Suprapubic skin (tissue), 4 donors: ENCODE results near the gene GNAQ. TPM values are rescaled to one million over a fixed set of nuclear protein-coding genes. Genes with fewer than 3 reads are reported as not detected.

ENCODE experiments used
- DNase-seq, 2 donors: peaks; one replicate each; pipeline ENCODE4 v3.0.0-alpha.2; 2019; ENCODE audit warnings: low spot score in 2 of 2
- H3K27ac ChIP-seq: fragments of 200-600 bp; sonication (generic); one replicate; pipeline ENCODE4 v1.5.1; 2019
- H3K27me3 ChIP-seq: fragments of 200-600 bp; sonication (generic); one replicate; pipeline ENCODE4 v1.5.1; 2019
- H3K36me3 ChIP-seq: fragments of 200-600 bp; sonication (generic); one replicate; pipeline ENCODE4 v1.5.1; 2019
- H3K4me1 ChIP-seq: fragments of 200-600 bp; sonication (generic); one replicate; pipeline ENCODE4 v1.5.1; 2019
- H3K4me3 ChIP-seq: fragments of 200-600 bp; sonication (generic); one replicate; pipeline ENCODE4 v1.5.1; 2019; ENCODE audit warnings: mild to moderate bottlenecking
- H3K9me3 ChIP-seq: fragments of 200-600 bp; sonication (generic); one replicate; pipeline ENCODE4 v1.5.1; 2019
- EP300 ChIP-seq: sonication (generic); formaldehyde crosslinking; IDR thresholded peaks from one replicate; pipeline ENCODE4 v1.6.1; 2017; ENCODE audit warnings: antibody characterized with exemption
- POLR2A ChIP-seq, 2 donors: fragments of 450-650 bp; IDR thresholded peaks; one replicate each; pipeline ENCODE4 v1.6.1; 2017; ENCODE audit warnings: antibody characterized with exemption in 2 of 2, mild to moderate bottlenecking in 2 of 2, moderate library complexity in 2 of 2
- POLR2AphosphoS5 ChIP-seq, 3 donors: sonication (generic); formaldehyde crosslinking; IDR thresholded peaks; one replicate each; pipeline ENCODE4 v1.6.1; 2017; ENCODE audit warnings: antibody characterized with exemption in 3 of 3
- WGBS: methylation state at CpG from one replicate; pipeline ENCODE4 v1.1.5; 2018; 5-methylcytosine and 5-hydroxymethylcytosine counted together
- total RNA-seq, 4 donors: library from RNA; depleted of rRNA; stranded (reverse); fragments of >200 nt; gene quantifications; one replicate each; pipeline ENCODE4 v1.1.0, GENCODE V29; 2016
- TF ChIP-seq, protein P1 (sequence below), 2 donors: fragments of 200-600 bp in 1 of 2; fragments of 450-650 bp in 1 of 2; sonication (generic) in 1 of 2; IDR thresholded peaks; one replicate each; pipeline ENCODE4 v1.5.1; 2016 to 2019; ENCODE audit warnings: antibody characterized with exemption in 2 of 2, mild to moderate bottlenecking in 1 of 2, moderate library complexity in 1 of 2

GNAQ gene
- total RNA-seq, 4 donors from 2014 or later = 16.0 to 29.0 (median 17.7) TPM

DNA sequence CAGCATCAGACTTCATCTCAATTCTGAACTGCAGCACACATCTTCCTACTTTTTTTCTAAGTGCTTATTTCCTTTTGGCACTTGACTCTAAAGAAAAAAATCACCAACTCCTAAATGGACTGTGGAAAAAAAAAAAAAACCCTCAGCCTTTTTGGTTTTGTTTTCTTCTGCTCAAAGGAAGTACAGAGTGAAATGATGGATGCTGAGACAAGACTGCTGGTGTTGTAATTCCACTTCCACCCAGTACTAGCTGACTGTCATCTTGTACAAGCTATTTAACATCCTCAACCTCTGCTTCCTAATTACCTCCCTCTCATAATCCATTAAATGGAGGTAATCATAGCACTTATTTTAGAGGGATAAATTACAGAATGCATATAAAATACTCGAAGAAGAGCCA lies 212.0 kb downstream of the GNAQ start:
- no peaks in the 10 kb centered on the region for H3K36me3 ChIP-seq
- 59% methylated on average over 1 of the region's 1 CpG for WGBS
- H3K27ac ChIP-seq = no peak overlapping the region
- H3K9me3 ChIP-seq = no peaks in the 10 kb centered on the region
- no peaks in the 10 kb centered on the region for H3K27me3 ChIP-seq
- TF ChIP-seq POLR2AphosphoS5 (IDR thresholded peaks at IDR 0.05) = no peak
- TF ChIP-seq, protein P1, sequence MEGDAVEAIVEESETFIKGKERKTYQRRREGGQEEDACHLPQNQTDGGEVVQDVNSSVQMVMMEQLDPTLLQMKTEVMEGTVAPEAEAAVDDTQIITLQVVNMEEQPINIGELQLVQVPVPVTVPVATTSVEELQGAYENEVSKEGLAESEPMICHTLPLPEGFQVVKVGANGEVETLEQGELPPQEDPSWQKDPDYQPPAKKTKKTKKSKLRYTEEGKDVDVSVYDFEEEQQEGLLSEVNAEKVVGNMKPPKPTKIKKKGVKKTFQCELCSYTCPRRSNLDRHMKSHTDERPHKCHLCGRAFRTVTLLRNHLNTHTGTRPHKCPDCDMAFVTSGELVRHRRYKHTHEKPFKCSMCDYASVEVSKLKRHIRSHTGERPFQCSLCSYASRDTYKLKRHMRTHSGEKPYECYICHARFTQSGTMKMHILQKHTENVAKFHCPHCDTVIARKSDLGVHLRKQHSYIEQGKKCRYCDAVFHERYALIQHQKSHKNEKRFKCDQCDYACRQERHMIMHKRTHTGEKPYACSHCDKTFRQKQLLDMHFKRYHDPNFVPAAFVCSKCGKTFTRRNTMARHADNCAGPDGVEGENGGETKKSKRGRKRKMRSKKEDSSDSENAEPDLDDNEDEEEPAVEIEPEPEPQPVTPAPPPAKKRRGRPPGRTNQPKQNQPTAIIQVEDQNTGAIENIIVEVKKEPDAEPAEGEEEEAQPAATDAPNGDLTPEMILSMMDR (IDR thresholded peaks at IDR 0.05) = no peak
- TF ChIP-seq POLR2A (IDR thresholded peaks at IDR 0.05) = no peak
- TF ChIP-seq EP300 = no peak
- no peak overlapping the region for H3K4me3 ChIP-seq
- DNase-seq = no peak
- peaks cover 7% of the 10 kb centered on the region for H3K4me1 ChIP-seq

DNA sequence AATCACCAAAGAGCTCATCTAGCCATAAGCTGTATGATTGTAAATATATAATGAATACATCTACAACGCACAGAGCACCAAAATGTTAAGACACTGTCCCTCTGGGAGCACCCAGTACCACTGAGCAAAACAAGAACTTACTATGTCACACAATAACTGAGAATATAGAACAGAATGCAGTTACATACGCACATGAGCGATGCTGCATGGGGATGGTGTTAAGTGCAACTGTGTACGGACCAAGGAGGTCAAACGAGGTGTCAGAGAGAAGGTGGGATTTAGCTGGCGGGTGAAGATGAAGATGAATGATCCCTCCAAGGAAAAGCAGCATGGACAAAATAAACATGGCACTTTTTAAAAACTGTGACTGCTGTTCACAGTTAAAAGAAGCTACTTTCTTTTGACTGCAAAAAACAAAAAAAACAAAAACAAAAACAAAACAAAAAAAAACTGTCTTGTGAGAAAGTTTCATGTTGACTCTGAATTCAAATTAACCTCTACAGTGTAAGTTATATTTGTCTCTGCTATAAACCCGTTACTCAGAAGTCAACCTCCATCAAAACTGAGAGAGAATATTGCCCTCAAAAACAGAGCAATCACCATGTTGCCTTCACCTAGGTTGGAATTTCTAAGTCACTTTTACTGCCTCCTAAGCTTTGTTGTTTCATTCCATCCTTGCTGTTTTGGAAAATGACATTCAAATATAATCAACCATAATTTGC lies 213.9 kb downstream of the GNAQ start:
- DNase-seq = no peak
- H3K27me3 ChIP-seq = no peaks in the 10 kb centered on the region
- H3K4me3 ChIP-seq = no peak overlapping the region
- no peaks in the 10 kb centered on the region for H3K9me3 ChIP-seq
- H3K27ac ChIP-seq = no peak overlapping the region
- H3K36me3 ChIP-seq = no peaks in the 10 kb centered on the region
- TF ChIP-seq POLR2A (IDR thresholded peaks at IDR 0.05) (no peak), EP300 (no peak)
- TF ChIP-seq, protein P1 (IDR thresholded peaks at IDR 0.05) = no peak
- peaks cover 7% of the 10 kb centered on the region for H3K4me1 ChIP-seq
- WGBS = 95% methylated on average over 7 of the region's 7 CpGs

DNA sequence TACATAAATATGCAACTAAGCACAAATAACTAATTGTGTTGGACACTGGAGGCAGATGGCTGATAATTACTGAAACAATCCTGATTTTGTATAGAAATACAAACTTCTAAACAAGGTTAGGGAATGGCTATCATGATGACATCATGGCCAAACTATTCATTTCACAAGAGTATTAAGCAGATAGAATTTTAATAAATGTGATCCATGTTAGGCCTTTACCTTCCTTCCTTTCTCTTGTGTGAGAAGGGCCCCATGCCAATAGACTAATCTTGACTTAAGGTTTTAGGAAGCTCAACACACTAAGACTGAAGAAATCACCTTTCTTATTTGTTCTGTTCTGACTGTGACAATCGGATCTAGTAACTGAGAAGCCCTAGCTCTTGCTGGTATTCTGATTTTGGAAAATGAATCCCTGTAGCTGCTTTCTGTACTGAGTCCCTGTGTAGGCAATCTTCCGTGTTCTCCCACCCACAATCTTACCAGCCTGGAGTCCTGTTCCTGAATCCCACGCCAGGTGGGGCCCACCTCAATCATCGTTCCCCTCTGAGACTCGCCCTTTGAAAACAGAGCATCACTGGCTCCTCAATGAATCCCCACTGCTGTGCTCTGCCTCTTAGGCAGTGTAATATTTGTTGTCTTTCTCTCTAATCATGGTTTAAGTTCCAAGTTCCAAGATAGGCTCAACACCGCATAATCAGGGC lies 214.8 kb downstream of the GNAQ start:
- TF ChIP-seq, protein P1 (IDR thresholded peaks at IDR 0.05) = no peak
- TF ChIP-seq POLR2AphosphoS5 (IDR thresholded peaks at IDR 0.05) = no peak
- no peak for TF ChIP-seq POLR2A (IDR thresholded peaks at IDR 0.05)
- TF ChIP-seq EP300 = no peak
- no peak for DNase-seq
- no peaks in the 10 kb centered on the region for H3K36me3 ChIP-seq
- 96% methylated on average over 6 of the region's 6 CpGs for WGBS
- H3K27ac ChIP-seq = no peak overlapping the region
- H3K4me1 ChIP-seq = peaks cover 7% of the 10 kb centered on the region
- no peaks in the 10 kb centered on the region for H3K9me3 ChIP-seq
- no peaks in the 10 kb centered on the region for H3K27me3 ChIP-seq
- no peak overlapping the region for H3K4me3 ChIP-seq

DNA sequence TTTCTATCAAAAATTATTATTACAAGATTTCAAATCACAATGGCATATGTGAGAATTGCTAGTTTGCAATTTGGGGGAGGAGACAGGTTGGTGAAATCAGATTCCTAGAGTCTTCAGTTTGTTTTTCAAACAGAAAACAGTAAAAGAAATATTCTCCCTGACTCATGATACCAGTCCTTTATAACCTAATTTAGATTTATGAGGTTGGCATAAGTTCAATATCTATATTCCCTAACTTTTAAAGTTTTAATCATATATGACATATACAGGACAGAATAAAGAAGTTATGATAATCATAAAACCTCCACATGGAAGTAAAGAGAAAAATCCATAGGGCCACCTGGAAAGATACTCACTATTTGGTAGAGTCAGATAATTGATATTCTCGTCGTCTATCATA lies 216.4 kb downstream of the GNAQ start:
- peaks cover 3% of the 10 kb centered on the region for H3K36me3 ChIP-seq
- H3K4me3 ChIP-seq = no peak overlapping the region
- H3K9me3 ChIP-seq = no peaks in the 10 kb centered on the region
- H3K4me1 ChIP-seq = peaks cover 5% of the 10 kb centered on the region
- H3K27me3 ChIP-seq = no peaks in the 10 kb centered on the region
- TF ChIP-seq POLR2A (IDR thresholded peaks at IDR 0.05) = no peak
- H3K27ac ChIP-seq = no peak overlapping the region
- 94% methylated on average over 2 of the region's 2 CpGs for WGBS
- DNase-seq = no peak

DNA sequence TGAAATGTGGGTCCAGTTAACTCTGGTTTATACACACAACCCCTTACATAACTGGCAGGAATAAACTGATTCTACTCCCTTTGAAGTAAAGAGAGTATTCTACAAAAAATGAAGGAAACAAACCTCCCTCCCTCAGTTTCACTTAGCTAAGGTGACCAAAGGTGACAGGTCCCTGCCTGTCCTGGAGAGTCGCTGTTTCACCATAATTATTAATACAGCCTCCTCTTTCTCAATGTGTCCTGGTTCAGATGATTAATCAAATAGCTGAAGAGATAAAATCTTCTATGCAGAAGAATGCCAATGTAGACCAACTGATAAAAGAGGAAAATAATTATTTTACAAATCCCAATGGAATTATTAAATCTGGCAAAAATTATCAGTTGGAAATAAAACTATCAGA lies 219.8 kb downstream of the GNAQ start:
- 79% methylated on average over 1 of the region's 1 CpG for WGBS
- Histone ChIP-seq H3K9me3 (no peaks in the 10 kb centered on the region), H3K27ac (no peak overlapping the region), H3K4me1 (peaks cover 11% of the 10 kb centered on the region), H3K36me3 (peaks cover 3% of the 10 kb centered on the region), H3K4me3 (no peak overlapping the region), H3K27me3 (no peaks in the 10 kb centered on the region)
- TF ChIP-seq EP300 = no peak
- no peak for TF ChIP-seq POLR2AphosphoS5 (IDR thresholded peaks at IDR 0.05)
- TF ChIP-seq POLR2A (IDR thresholded peaks at IDR 0.05) = no peak
- TF ChIP-seq, protein P1 (IDR thresholded peaks at IDR 0.05) = no peak
- no peak for DNase-seq
